Measurements from ENCODE around the gene PPM1M. TPM values are rescaled to one million over a fixed set of nuclear protein-coding genes. Genes with fewer than 3 reads are reported as not detected.

The PPM1M gene
- total RNA-seq, 1 donor from 2014 or later = 6.1 TPM

GRCh38 chr3:52203701-52204100 is 41.9 kb upstream of the PPM1M start:
- H3K9me3 Mint-ChIP-seq (ENCODE audit: low read depth) = no peaks in the 10 kb centered on the region
- no peak overlapping the region for H3K27ac Mint-ChIP-seq
- H3K36me3 Mint-ChIP-seq (ENCODE audit: insufficient read depth) = peaks cover 34% of the 10 kb centered on the region
- no peaks in the 10 kb centered on the region for H3K27me3 Mint-ChIP-seq
- H3K4me3 Mint-ChIP-seq (ENCODE audit: low read depth) = no peak overlapping the region
- TF ChIP-seq, protein P1, sequence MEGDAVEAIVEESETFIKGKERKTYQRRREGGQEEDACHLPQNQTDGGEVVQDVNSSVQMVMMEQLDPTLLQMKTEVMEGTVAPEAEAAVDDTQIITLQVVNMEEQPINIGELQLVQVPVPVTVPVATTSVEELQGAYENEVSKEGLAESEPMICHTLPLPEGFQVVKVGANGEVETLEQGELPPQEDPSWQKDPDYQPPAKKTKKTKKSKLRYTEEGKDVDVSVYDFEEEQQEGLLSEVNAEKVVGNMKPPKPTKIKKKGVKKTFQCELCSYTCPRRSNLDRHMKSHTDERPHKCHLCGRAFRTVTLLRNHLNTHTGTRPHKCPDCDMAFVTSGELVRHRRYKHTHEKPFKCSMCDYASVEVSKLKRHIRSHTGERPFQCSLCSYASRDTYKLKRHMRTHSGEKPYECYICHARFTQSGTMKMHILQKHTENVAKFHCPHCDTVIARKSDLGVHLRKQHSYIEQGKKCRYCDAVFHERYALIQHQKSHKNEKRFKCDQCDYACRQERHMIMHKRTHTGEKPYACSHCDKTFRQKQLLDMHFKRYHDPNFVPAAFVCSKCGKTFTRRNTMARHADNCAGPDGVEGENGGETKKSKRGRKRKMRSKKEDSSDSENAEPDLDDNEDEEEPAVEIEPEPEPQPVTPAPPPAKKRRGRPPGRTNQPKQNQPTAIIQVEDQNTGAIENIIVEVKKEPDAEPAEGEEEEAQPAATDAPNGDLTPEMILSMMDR (IDR thresholded peaks at IDR 0.05; ENCODE audit: unreplicated experiment) = no peak
- no peak for DNase-seq (ENCODE audit: low spot score, unreplicated experiment)
- H3K4me1 Mint-ChIP-seq (ENCODE audit: low read depth) = peaks cover 7% of the 10 kb centered on the region

- Mint-ChIP-seq H3K36me3 (ENCODE audit: insufficient read depth) (peaks cover 36% of the 10 kb centered on the region), H3K9me3 (ENCODE audit: low read depth) (no peaks in the 10 kb centered on the region), H3K4me1 (ENCODE audit: low read depth) (no peaks in the 10 kb centered on the region), H3K27ac (no peak overlapping the region), H3K4me3 (ENCODE audit: low read depth) (no peak overlapping the region), H3K27me3 (no peaks in the 10 kb centered on the region)
- no peak for DNase-seq (ENCODE audit: low spot score, unreplicated experiment)
- TF ChIP-seq, protein P1 (IDR thresholded peaks at IDR 0.05; ENCODE audit: unreplicated experiment) = no peak
These were observed 41.1 kb upstream of the PPM1M start for GRCh38 chr3:52204337-52205073.

DNA sequence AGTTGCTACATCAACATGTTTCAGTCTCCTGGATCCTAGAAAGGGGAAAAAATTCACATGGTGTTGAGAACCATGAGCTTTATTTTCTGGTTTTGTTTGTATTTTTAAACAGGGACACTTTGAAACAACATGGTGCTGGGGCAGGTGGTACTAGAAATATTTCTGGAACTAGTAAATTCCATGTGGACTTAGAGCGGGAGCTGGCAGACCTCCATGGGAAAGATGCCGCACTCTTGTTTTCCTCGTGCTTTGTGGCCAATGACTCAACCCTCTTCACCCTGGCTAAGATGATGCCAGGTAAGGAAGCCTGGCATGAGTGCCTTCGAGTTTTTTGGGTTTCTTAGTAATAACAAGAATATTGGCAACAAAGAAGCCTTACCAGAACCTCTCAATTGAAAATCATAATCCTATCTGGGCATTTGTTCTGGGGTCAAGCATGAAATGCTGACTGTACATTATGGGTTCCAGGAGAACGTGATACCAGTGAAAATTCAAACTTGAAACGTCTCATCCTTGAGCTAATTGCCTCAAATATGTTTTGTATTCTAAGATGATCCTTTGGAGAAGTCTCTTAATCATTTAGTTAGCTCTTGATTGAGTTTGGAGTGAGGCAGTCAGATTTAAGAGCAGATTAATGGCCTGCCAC is 39.7 kb upstream of the PPM1M start:
- H3K27me3 Mint-ChIP-seq = no peaks in the 10 kb centered on the region
- H3K36me3 Mint-ChIP-seq (ENCODE audit: insufficient read depth) = peaks cover 40% of the 10 kb centered on the region
- no peak overlapping the region for H3K27ac Mint-ChIP-seq
- no peak for DNase-seq (ENCODE audit: low spot score, unreplicated experiment)
- no peaks in the 10 kb centered on the region for H3K4me1 Mint-ChIP-seq (ENCODE audit: low read depth)
- TF ChIP-seq, protein P1 (IDR thresholded peaks at IDR 0.05; ENCODE audit: unreplicated experiment) = no peak
- H3K4me3 Mint-ChIP-seq (ENCODE audit: low read depth) = no peak overlapping the region
- H3K9me3 Mint-ChIP-seq (ENCODE audit: low read depth) = no peaks in the 10 kb centered on the region

DNA sequence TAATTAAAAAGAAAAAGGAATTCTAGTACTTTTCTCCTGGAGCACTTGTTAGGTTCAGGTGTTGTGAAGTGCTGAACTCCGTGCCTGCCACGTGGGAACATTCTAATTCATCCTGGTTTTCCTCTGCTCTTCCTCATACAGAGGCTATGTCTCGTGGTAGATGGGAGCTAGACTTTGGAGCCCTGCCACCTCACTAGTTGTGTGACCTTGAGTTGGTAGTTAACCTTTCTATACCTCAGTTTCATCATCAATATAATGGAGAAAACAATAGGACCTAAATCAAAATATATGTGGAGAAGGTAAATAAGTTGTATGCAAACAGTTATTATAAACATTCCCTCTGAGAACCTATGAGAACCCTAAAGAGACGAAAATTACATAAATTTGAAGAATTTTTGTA is 37.0 kb upstream of the PPM1M start:
- TF ChIP-seq, protein P1 (IDR thresholded peaks at IDR 0.05; ENCODE audit: unreplicated experiment) = no peak
- Mint-ChIP-seq H3K4me1 (ENCODE audit: low read depth) (no peaks in the 10 kb centered on the region), H3K9me3 (ENCODE audit: low read depth) (no peaks in the 10 kb centered on the region), H3K27me3 (no peaks in the 10 kb centered on the region), H3K4me3 (ENCODE audit: low read depth) (no peak overlapping the region), H3K36me3 (ENCODE audit: insufficient read depth) (peaks cover 45% of the 10 kb centered on the region), H3K27ac (no peak overlapping the region)
- DNase-seq (ENCODE audit: low spot score, unreplicated experiment) = no peak

GRCh38 chr3:52210037-52210436 is 35.5 kb upstream of the PPM1M start:
- H3K4me1 Mint-ChIP-seq (ENCODE audit: low read depth) = no peaks in the 10 kb centered on the region
- peaks cover 41% of the 10 kb centered on the region for H3K36me3 Mint-ChIP-seq (ENCODE audit: insufficient read depth)
- H3K27ac Mint-ChIP-seq = no peak overlapping the region
- no peak for DNase-seq (ENCODE audit: low spot score, unreplicated experiment)
- no peaks in the 10 kb centered on the region for H3K27me3 Mint-ChIP-seq
- TF ChIP-seq, protein P1 (IDR thresholded peaks at IDR 0.05; ENCODE audit: unreplicated experiment) = no peak
- no peak overlapping the region for H3K4me3 Mint-ChIP-seq (ENCODE audit: low read depth)
- H3K9me3 Mint-ChIP-seq (ENCODE audit: low read depth) = no peaks in the 10 kb centered on the region
